Duodenal mucosa (tissue), 2 donors: ENCODE data around the gene PPP4R4.

Source experiments
- H3K27ac ChIP-seq: one replicate; pipeline ENCODE4 v1.7.0; 2013; ENCODE audit warnings: low read depth, low read length
- H3K27me3 ChIP-seq, 2 donors: one replicate each; pipeline ENCODE4 v1.7.0; 2013; ENCODE audit warnings: low read length in 2 of 2, control low read depth in 1 of 2; ENCODE audit not compliant: insufficient read depth in 2 of 2, control insufficient read depth in 1 of 2
- H3K36me3 ChIP-seq, 2 donors: one replicate each; pipeline ENCODE4 v1.7.0; 2013; ENCODE audit warnings: low read length in 2 of 2, control low read depth in 1 of 2; ENCODE audit not compliant: insufficient read depth in 2 of 2, control insufficient read depth in 1 of 2
- H3K4me1 ChIP-seq, 2 donors: one replicate each; pipeline ENCODE4 v1.7.0; 2013; ENCODE audit warnings: low read length in 2 of 2, control low read depth in 1 of 2; ENCODE audit not compliant: insufficient read depth in 2 of 2, control insufficient read depth in 1 of 2
- H3K4me3 ChIP-seq, 2 donors: one replicate each; pipeline ENCODE4 v1.7.0; 2013; ENCODE audit warnings: low read length in 2 of 2, low read depth in 1 of 2
- H3K9ac ChIP-seq, 2 donors: one replicate each; pipeline ENCODE4 v1.7.0; 2013; ENCODE audit warnings: low read length in 2 of 2, low read depth in 1 of 2
- H3K9me3 ChIP-seq, 2 donors: one replicate each; pipeline ENCODE4 v1.7.0; 2013; ENCODE audit warnings: low read length in 2 of 2, control low read depth in 1 of 2; ENCODE audit not compliant: control insufficient read depth in 1 of 2

Gene PPP4R4

DNA sequence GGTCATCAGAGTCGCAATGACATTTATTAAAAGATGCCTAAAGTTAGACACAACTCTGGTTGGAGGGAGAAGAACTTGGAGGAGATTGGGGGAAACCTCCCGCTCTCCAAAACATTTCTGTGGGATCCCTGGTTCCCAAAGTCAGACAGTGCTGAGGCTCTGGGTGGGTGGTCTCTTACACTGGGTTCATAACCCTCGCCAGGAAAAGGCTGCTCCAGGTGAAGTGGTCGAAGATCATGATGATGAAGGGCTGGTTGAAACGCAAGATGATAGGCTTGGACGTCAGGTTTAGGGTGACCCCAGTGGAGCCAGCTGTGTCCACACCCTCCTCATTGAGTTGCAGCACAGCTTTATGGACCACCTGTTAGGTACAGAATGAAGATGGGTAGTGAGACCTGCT lies 130.1 kb downstream of the PPP4R4 start:
- H3K36me3 ChIP-seq, result no peaks in the 10 kb centered on the region
- peaks cover 0 to 5% of the 10 kb centered on the region in 2 donors for H3K9me3 ChIP-seq
- no peak overlapping the region for H3K4me3 ChIP-seq
- H3K27ac ChIP-seq, result no peak overlapping the region
- no peaks in the 10 kb centered on the region for H3K4me1 ChIP-seq
- H3K9ac ChIP-seq, result no peak overlapping the region
- H3K27me3 ChIP-seq, result no peaks in the 10 kb centered on the region

DNA sequence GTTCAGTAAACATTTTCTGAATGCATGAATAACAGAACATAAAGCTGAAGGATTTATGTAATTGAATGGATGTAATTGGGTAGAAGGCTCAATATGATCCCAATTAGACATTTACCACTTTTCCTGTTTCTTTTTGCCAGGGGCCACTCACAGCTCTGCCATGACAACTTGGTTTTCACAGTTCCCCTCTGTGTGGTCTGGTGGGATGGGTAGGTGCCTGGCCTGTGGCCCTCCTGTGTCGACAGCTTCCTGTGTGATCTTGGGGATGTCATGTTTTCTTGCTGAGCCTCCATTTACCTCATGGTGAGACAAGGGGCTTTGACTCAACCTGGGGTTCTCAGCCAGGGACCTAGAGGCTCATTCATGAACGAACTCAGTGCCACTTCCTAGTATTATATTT lies 131.5 kb downstream of the PPP4R4 start:
- Histone ChIP-seq H3K9me3 (peaks cover 0 to 5% of the 10 kb centered on the region in 2 donors), H3K4me3 (no peak overlapping the region), H3K9ac (no peak overlapping the region), H3K27ac (no peak overlapping the region), H3K27me3 (no peaks in the 10 kb centered on the region), H3K4me1 (no peaks in the 10 kb centered on the region), H3K36me3 (no peaks in the 10 kb centered on the region)

DNA sequence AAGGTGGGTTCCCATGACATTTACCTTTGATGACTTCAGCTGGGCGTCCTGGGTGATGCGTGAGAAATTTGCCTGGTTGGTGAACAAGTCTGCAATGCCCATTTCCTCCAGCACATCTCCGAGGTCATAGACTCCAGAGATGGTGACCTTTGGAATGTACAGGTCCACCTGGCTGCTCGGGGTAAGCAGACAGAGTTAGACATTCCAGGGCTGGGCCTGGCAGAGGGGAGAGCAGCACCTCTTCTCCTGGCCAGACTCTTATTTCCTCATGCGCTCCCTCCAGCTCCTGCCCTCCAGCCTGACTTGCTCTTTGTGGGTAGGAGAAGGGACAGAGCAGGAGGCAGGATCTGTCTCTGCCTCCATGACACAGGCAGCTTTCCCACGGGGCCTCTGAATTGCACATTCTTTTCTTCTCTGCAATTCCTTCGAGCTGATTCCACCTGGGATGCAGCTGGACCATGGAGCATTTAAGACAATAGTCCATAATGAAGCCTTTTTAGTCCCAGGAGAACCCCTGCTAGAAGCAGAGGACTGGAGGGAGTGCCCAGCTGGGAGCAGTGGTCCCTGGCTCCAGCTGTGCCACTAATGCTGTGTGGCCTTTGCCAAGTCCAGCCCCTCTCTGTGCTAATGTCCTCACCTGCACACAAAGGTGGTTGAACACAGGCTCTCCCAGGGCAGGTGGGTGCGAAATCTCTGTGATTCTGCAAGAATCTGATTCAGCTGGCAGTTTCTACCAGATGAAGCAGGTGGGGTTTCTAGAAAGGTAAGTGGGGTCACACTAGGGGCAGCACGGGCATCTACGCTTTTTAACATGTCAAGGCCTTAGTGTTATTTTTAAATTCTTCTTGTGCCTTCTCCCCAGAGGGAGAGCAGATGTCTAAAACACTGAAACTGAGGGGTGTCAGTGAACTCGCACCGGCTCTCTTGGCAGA lies 132.2 kb downstream of the PPP4R4 start:
- no peaks in the 10 kb centered on the region for H3K4me1 ChIP-seq
- H3K4me3 ChIP-seq, result no peak overlapping the region
- no peak overlapping the region for H3K9ac ChIP-seq
- H3K9me3 ChIP-seq, result peaks cover 0 to 5% of the 10 kb centered on the region in 2 donors
- H3K27me3 ChIP-seq, result no peaks in the 10 kb centered on the region
- no peaks in the 10 kb centered on the region for H3K36me3 ChIP-seq
- no peak overlapping the region for H3K27ac ChIP-seq

DNA sequence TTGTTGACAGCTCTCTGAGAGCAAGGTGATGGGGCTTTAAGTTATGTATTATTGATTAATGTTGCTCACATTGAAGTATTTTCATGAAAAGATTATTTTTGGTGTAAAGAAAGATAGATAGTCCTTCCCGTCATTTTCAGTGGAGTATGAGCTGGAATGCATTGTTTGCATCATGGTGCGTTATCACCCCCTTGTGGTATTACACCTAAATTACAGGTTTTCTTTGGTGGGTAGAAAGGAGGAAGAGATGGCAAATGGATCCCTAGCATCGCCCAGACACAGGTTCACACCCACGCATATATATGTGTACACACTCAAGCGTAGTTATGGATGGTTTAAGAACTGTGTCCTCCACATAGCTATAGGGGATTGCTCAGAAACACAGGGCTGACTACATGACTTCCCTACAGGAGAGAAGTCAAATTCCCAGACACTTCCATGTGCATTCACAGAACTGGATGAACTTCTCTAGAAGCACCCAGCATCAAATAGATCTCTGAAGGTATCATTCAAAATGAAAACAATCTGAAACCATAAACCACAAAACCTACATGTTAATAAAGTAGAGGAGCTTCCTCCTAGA lies 133.4 kb downstream of the PPP4R4 start:
- Histone ChIP-seq H3K27ac (no peak overlapping the region), H3K4me1 (no peaks in the 10 kb centered on the region), H3K9ac (no peak overlapping the region), H3K36me3 (no peaks in the 10 kb centered on the region), H3K9me3 (peaks cover 0 to 5% of the 10 kb centered on the region in 2 donors), H3K27me3 (no peaks in the 10 kb centered on the region), H3K4me3 (no peak overlapping the region)

DNA sequence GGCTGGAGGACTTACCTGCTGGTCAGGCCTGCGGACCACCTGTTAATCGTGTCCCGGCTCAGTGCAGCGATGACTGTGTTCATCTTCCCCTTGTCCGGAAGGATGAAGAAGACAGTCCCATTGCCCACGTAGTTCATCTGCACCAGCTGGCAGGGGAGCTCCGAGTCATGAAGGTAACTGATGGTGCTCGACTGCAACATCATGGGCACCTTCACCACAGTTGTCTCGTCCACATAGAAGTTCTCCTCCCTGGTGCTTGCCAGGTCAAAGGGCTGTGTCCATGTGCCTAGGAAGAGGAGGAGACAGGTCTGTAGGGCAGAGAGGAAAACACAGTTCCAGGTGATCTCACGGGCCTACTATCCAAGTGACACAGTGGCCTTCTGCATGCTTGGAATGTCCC lies 135.6 kb downstream of the PPP4R4 start:
- H3K4me1 ChIP-seq, result no peaks in the 10 kb centered on the region
- no peak overlapping the region for H3K27ac ChIP-seq
- H3K36me3 ChIP-seq, result no peaks in the 10 kb centered on the region
- no peak overlapping the region for H3K4me3 ChIP-seq
- no peaks in the 10 kb centered on the region for H3K27me3 ChIP-seq
- peaks cover 0 to 5% of the 10 kb centered on the region in 2 donors for H3K9me3 ChIP-seq
- no peak overlapping the region for H3K9ac ChIP-seq

DNA sequence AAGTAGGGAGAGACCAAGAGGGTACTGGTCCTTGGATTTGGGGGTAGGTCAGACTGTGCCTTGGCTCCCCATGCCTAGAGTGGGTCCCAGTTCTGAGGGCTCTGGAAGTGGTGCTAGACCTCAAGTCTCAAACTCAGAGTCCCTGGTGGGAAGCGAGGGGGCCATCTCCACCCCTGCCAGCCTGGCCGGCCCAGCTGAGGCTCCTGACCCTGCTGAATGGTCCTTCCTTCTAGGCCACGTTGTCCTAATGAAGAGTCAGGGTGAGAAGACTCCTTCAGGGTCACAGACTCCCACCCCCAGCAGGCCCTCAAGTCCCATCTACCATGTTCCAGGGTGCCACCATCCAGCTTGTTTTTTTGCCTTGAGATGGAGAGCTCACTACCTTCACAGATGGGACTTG lies 136.1 kb downstream of the PPP4R4 start:
- Histone ChIP-seq H3K9me3 (peaks cover 0 to 5% of the 10 kb centered on the region in 2 donors), H3K27me3 (no peaks in the 10 kb centered on the region), H3K4me1 (no peaks in the 10 kb centered on the region), H3K4me3 (no peak overlapping the region), H3K9ac (no peak overlapping the region), H3K27ac (no peak overlapping the region), H3K36me3 (no peaks in the 10 kb centered on the region)

DNA sequence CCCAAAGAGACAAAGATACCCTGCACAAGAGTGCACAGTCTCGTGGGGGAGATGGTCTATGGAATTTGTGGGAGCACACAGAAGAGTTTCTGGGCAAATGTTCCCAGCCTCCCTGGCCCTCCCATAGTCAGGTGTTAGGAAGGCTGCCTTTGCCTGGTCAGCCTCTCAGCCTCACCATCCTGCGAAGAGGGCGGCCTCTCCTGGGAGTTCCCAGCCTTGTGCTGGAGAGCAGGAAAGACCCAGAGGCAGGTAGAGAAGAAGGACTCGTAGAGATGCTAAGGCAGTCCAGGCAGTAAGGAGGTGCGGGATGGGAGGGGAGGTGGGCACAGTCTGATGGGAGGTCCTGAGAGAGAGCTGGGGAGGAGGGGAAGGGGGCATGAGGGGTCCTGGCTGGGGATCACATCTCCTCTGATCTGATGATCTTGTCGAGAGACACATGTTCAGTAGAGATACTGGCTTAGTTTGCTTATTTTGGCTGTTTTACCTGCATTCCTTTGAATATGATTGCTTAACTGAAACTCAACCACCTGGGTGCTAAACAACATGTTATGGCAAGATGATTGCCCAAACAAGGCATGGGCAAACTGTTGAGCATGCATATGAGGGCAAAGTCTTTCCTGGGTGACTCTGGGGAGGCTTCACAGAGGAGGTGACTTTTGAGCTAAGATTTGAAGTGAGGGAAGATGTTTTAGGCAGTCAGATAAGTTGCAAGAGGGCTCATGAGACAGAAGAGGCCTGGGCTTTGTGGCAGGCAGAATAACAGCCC lies 138.5 kb downstream of the PPP4R4 start:
- no peak overlapping the region for H3K9ac ChIP-seq
- no peaks in the 10 kb centered on the region for H3K36me3 ChIP-seq
- no peak overlapping the region for H3K27ac ChIP-seq
- no peak overlapping the region for H3K4me3 ChIP-seq
- H3K9me3 ChIP-seq, result no peaks in the 10 kb centered on the region
- H3K27me3 ChIP-seq, result no peaks in the 10 kb centered on the region
- H3K4me1 ChIP-seq, result no peaks in the 10 kb centered on the region

DNA sequence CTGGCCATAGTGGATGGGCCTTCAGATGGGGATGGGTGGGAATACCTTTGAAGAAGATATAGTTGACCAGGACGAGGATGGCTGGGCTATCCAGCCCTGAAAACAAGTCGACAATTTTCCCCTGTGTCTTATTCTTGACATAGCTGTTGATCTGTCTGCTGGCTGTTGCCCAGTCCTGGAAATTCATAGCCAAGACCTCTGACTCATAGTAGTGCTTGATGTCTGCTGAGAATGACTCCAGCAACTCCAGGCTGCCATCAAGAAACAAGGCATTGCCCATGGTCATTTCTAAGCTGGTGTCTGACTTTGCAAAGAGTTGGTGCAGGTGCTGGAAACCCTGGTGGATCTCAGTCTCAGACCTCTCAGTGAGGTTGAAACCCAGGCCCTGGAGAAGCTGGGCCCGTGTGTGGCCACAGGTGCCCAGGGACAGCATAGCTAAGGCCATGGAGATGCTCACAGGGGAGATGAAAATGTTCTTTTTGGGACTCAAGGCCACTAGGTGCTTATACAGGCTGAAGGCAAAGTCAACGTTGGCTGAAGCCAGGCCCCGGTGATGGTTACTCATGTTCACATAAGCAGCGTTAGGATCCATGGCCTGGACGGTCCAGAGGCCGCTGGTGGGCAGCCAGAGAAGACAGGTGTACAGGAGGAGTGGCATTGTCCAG lies 140.0 kb downstream of the PPP4R4 start:
- Histone ChIP-seq H3K36me3 (no peaks in the 10 kb centered on the region), H3K9me3 (no peaks in the 10 kb centered on the region), H3K4me3 (no peak overlapping the region), H3K9ac (no peak overlapping the region), H3K27ac (no peak overlapping the region), H3K27me3 (no peaks in the 10 kb centered on the region), H3K4me1 (no peaks in the 10 kb centered on the region)

DNA sequence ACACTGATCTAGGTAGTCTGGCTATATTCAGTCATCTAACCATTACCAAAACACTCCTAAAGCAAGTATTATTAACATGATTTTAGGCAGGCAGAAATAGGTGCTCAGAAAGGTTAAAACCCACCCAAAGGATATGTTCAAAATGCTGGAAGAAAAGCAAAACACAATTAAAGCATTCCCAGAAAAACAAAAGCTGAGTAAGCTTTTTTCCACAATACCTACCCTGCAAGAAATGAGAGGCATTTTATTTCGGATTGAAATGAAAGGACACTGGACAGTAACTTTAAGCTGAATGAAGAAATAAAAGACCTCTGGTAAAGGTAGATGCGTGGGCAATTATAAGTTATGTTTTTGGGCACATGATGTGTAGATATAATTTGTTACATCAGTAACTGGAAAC lies 140.8 kb downstream of the PPP4R4 start:
- Histone ChIP-seq H3K27ac (no peak overlapping the region), H3K9me3 (no peaks in the 10 kb centered on the region), H3K36me3 (no peaks in the 10 kb centered on the region), H3K27me3 (no peaks in the 10 kb centered on the region), H3K4me1 (no peaks in the 10 kb centered on the region), H3K4me3 (no peak overlapping the region), H3K9ac (no peak overlapping the region)
